Endodermal cell (in vitro differentiated cells): ENCODE results near the gene TGM1. TPM values are rescaled to one million over a fixed set of nuclear protein-coding genes. Genes with fewer than 3 reads are reported as not detected.
A peak's percentile ranks its signal among the peaks of the same experiment; 100 is the strongest.

Experiments used
- DNase-seq: peaks from one replicate; pipeline ENCODE4 v3.0.0-alpha.2; 2017
- H3K27ac ChIP-seq: 2 replicates; pipeline ENCODE4 v1.5.1; 2013; ENCODE audit warnings: mild to moderate bottlenecking, low read depth, low read length, moderate library complexity
- H3K27me3 ChIP-seq: 2 replicates; pipeline ENCODE4 v1.6.1; 2013; ENCODE audit warnings: mild to moderate bottlenecking, low read length, moderate library complexity; ENCODE audit not compliant: insufficient read depth, control insufficient read depth, poor library complexity, severe bottlenecking
- H3K36me3 ChIP-seq: 2 replicates; pipeline ENCODE4 v1.7.0; 2013; ENCODE audit warnings: mild to moderate bottlenecking, low read length, moderate library complexity; ENCODE audit not compliant: control insufficient read depth, insufficient read depth
- H3K4me1 ChIP-seq: one replicate; pipeline ENCODE4 v1.7.0; 2013; ENCODE audit warnings: low read length; ENCODE audit not compliant: control insufficient read depth, insufficient read depth
- H3K4me3 ChIP-seq: 2 replicates; pipeline ENCODE4 v1.5.1; 2013; ENCODE audit warnings: mild to moderate bottlenecking, low read length, moderate library complexity
- H3K9ac ChIP-seq: 2 replicates; pipeline ENCODE4 v1.6.1; 2013; ENCODE audit warnings: mild to moderate bottlenecking, low read length, moderate library complexity; ENCODE audit not compliant: poor library complexity, severe bottlenecking; ENCODE audit errors: extremely low read depth
- H3K9me3 ChIP-seq: 2 replicates; pipeline ENCODE4 v1.6.1; 2013; ENCODE audit warnings: mild to moderate bottlenecking, low read length, moderate library complexity; ENCODE audit not compliant: control insufficient read depth
- H3K27ac Mint-ChIP-seq: 2 replicates; pipeline ENCODE4 v1.8.0; 2020; ENCODE audit warnings: mixed read lengths
- H3K27me3 Mint-ChIP-seq: 2 replicates; pipeline ENCODE4 v1.8.0; 2021; ENCODE audit warnings: mild to moderate bottlenecking, mixed read lengths; ENCODE audit not compliant: insufficient read depth
- H3K36me3 Mint-ChIP-seq: 2 replicates; pipeline ENCODE4 v1.8.0; 2020; ENCODE audit warnings: low read depth, mixed read lengths
- H3K4me1 Mint-ChIP-seq: 2 replicates; pipeline ENCODE4 v1.8.0; 2020; ENCODE audit warnings: mixed read lengths
- H3K4me3 Mint-ChIP-seq: 2 replicates; pipeline ENCODE4 v1.8.0; 2020; ENCODE audit warnings: mild to moderate bottlenecking, moderate library complexity, mixed read lengths
- H3K9me3 Mint-ChIP-seq: 2 replicates; pipeline ENCODE4 v1.8.0; 2020; ENCODE audit warnings: mild to moderate bottlenecking, mixed read lengths
- CTCF ChIP-seq: fragments of 200-600 bp; sonication (generic); conservative IDR thresholded peaks from 2 replicates; pipeline ENCODE4 v1.5.0; 2021; ENCODE audit warnings: antibody characterized with exemption, mild to moderate bottlenecking
- WGBS, 2 experiments: methylation state at CpG; one replicate each; pipeline versions ENCODE4 v1.1.5 to v1.1.7; 2013; ENCODE audit warnings: missing lambda C conversion rate in 2 of 2, mixed read lengths in 1 of 2; ENCODE audit not compliant: insufficient coverage in 1 of 2, insufficient read length in 1 of 2; 5-methylcytosine and 5-hydroxymethylcytosine counted together
- total RNA-seq, 2 donors: library from RNA; stranded (reverse); fragmentation: NEBNext Ultra II Directional in 1 of 2; extraction: Animal tissue kit (Norgen Biotek cat#: 25700) in 1 of 2; gene quantifications; 2 replicates in 1 of 2; 3 replicates in 1 of 2; pipeline ENCODE4 v1.2.1, GENCODE V29; 2021

TGM1 gene
- total RNA-seq, 2 donors from 2014 or later = 1.6 to 3.4 TPM

- Histone ChIP-seq H3K4me1 (peaks cover 8% of the 10 kb centered on the region), H3K27me3 (no peaks in the 10 kb centered on the region), H3K4me3 (no peak overlapping the region), H3K27ac (no peak overlapping the region), H3K36me3 (peaks cover 58% of the 10 kb centered on the region), H3K9me3 (no peaks in the 10 kb centered on the region), H3K9ac (no peak overlapping the region)
- peak; percentile 15 for DNase-seq
- Mint-ChIP-seq H3K36me3 (peaks cover 52% of the 10 kb centered on the region), H3K27ac (no peak overlapping the region), H3K4me3 (no peak overlapping the region), H3K9me3 (no peaks in the 10 kb centered on the region), H3K4me1 (peaks cover 15% of the 10 kb centered on the region), H3K27me3 (no peaks in the 10 kb centered on the region)
- WGBS, 2 experiments = 93 to 100% methylated on average over 3 to 5 of the region's 5 CpGs
- no peak for TF ChIP-seq CTCF
Measured at GRCh38 chr14:24235804-24236688, 26.9 kb downstream of the TGM1 start.

DNA sequence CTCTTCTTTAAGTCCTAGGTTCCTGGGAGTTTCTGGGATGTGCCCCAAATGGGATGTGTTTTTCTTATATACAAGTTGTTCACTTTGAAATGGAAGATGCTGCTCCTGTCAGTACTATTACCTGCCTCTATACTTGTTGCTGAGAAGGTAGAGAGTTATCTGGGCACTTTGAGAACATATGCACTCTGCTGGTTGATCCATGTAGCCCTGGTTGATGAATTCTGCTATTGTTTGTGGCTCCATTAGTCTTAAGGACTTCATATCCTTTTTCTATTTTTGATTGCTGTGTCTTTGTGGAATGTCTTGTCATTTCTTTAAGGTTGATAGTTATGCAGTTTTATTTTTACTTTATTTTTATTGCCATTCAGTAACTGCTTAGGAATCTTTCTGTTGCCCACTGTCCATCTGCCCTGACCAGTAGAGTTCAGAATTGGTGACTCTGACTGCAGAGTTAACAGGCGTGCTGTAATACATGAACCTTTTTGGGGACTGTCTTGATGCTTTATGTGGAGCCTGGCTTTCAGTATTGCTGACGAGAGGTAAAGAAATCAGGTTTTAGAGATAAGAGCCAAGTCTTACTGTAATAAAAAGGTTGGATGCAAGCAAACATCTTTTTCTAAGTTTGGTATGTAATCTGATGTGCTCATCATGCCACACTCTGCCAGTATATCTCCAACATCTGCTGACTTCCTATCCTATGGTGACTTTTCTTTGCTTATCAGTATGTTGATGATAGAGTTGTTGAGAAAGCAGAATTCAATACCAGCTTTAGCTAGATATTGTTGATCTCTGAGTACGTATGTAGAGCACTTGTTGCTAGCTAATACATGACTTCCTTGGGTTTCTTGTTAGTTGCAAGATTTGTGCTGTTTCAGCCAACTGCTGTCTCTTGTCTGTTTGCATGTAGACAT is 28.6 kb downstream of the TGM1 start:
- Mint-ChIP-seq H3K36me3 (peaks cover 39% of the 10 kb centered on the region), H3K27ac (no peak overlapping the region), H3K27me3 (no peaks in the 10 kb centered on the region), H3K4me1 (peaks cover 17% of the 10 kb centered on the region), H3K9me3 (no peaks in the 10 kb centered on the region), H3K4me3 (no peak overlapping the region)
- Histone ChIP-seq H3K9ac (no peak overlapping the region), H3K27ac (no peak overlapping the region), H3K4me3 (peak overlapping the region; percentile 25), H3K27me3 (no peaks in the 10 kb centered on the region), H3K36me3 (peaks cover 46% of the 10 kb centered on the region), H3K4me1 (peaks cover 8% of the 10 kb centered on the region), H3K9me3 (no peaks in the 10 kb centered on the region)
- peak; percentile 15 for DNase-seq
- WGBS, 2 experiments = 90 to 95% methylated on average over 3 of the region's 3 CpGs
- TF ChIP-seq CTCF = no peak

GRCh38 chr14:24233538-24233866 is 29.5 kb downstream of the TGM1 start:
- H3K4me3 ChIP-seq = peak overlapping the region; percentile 96
- DNase-seq = peak; percentile 42
- H3K4me1 ChIP-seq = peaks cover 8% of the 10 kb centered on the region
- H3K9ac ChIP-seq = no peak overlapping the region
- H3K36me3 Mint-ChIP-seq = peaks cover 34% of the 10 kb centered on the region
- peaks cover 17% of the 10 kb centered on the region for H3K4me1 Mint-ChIP-seq
- no peak overlapping the region for H3K27ac Mint-ChIP-seq
- H3K4me3 Mint-ChIP-seq = peak overlapping the region; percentile 91
- H3K9me3 Mint-ChIP-seq = no peaks in the 10 kb centered on the region
- H3K36me3 ChIP-seq = peaks cover 39% of the 10 kb centered on the region
- no peak for TF ChIP-seq CTCF
- WGBS, 2 experiments = 93 to 100% methylated on average over 1 to 2 of the region's 2 CpGs
- H3K27ac ChIP-seq = no peak overlapping the region
- H3K27me3 Mint-ChIP-seq = no peaks in the 10 kb centered on the region
- no peaks in the 10 kb centered on the region for H3K27me3 ChIP-seq
- no peaks in the 10 kb centered on the region for H3K9me3 ChIP-seq
